Adrenal gland (tissue), 5 donors: Measurements from ENCODE around the gene PLXNA2.

Experiments used
- CTCF ChIP-seq, 6 experiments: fragments of 450-650 bp in 4 of 6; fragments of 200-600 bp in 2 of 6; sonication (generic) in 1 of 6; IDR thresholded peaks; 1 replicate in 5 of 6; 2 replicates in 1 of 6; pipeline versions ENCODE4 v1.5.1 to v1.8.0; 2016 to 2021; ENCODE audit warnings: antibody characterized with exemption in 6 of 6, mild to moderate bottlenecking in 2 of 6, moderate library complexity in 1 of 6
- POLR2A ChIP-seq, 2 donors: fragments of 450-650 bp; IDR thresholded peaks; one replicate each; pipeline ENCODE4 v1.6.1; 2017; ENCODE audit warnings: antibody characterized with exemption in 2 of 2, mild to moderate bottlenecking in 2 of 2, moderate library complexity in 1 of 2
- donor health status: DM: no; HTN: no; CAD: no.

- TF ChIP-seq CTCF (IDR thresholded peaks at IDR 0.05): no peak
- no peak for TF ChIP-seq POLR2A (IDR thresholded peaks at IDR 0.05)
These were observed 258.2 kb downstream of the PLXNA2 start for GRCh38 chr1:207985996-207986395.
